ENCODE data around the gene BUB1B. TPM values are rescaled to one million over a fixed set of nuclear protein-coding genes. Genes with fewer than 3 reads are reported as not detected.
"Not testable (repeated sequence)": the region's sequence is repeated elsewhere in the genome, so short reads cannot be mapped to it uniquely, and the experiment has no call there.

Gene BUB1B, protein sequence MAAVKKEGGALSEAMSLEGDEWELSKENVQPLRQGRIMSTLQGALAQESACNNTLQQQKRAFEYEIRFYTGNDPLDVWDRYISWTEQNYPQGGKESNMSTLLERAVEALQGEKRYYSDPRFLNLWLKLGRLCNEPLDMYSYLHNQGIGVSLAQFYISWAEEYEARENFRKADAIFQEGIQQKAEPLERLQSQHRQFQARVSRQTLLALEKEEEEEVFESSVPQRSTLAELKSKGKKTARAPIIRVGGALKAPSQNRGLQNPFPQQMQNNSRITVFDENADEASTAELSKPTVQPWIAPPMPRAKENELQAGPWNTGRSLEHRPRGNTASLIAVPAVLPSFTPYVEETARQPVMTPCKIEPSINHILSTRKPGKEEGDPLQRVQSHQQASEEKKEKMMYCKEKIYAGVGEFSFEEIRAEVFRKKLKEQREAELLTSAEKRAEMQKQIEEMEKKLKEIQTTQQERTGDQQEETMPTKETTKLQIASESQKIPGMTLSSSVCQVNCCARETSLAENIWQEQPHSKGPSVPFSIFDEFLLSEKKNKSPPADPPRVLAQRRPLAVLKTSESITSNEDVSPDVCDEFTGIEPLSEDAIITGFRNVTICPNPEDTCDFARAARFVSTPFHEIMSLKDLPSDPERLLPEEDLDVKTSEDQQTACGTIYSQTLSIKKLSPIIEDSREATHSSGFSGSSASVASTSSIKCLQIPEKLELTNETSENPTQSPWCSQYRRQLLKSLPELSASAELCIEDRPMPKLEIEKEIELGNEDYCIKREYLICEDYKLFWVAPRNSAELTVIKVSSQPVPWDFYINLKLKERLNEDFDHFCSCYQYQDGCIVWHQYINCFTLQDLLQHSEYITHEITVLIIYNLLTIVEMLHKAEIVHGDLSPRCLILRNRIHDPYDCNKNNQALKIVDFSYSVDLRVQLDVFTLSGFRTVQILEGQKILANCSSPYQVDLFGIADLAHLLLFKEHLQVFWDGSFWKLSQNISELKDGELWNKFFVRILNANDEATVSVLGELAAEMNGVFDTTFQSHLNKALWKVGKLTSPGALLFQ
- 14.0 and 15.2 TPM in 2 replicates for total RNA-seq

- DNase-seq (ENCODE audit: extremely low read depth, low read depth, low spot score) = peak; percentile 78
These were observed at the start of gene BUB1B for GRCh38 chr15:40160689-40161688. BUB1B (plus strand) TSS chr15:40161069; CDS start chr15:40161221, 152 bp downstream.

DNA sequence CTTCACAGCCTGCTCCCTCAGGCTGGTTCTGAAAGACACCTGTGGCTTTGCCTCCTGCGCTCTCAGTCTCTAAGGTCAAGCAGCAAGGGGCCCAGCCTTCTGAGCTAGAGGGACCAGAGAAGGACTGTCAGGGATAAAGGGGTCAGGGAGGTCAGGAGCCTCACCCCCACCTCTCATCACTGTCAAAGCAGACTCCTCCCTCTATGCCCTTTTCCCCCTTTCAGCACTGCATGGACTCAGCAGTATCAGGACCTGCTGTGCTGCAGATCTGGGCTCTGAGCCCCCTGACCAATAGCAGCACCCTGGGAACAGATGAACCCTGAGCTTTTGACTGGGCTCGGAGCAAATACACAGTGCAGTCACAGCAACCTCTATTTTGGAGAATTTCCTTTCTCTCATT is 49.0 kb upstream of the BUB1B start:
- no peak for DNase-seq (ENCODE audit: extremely low read depth, low read depth, low spot score)

DNA sequence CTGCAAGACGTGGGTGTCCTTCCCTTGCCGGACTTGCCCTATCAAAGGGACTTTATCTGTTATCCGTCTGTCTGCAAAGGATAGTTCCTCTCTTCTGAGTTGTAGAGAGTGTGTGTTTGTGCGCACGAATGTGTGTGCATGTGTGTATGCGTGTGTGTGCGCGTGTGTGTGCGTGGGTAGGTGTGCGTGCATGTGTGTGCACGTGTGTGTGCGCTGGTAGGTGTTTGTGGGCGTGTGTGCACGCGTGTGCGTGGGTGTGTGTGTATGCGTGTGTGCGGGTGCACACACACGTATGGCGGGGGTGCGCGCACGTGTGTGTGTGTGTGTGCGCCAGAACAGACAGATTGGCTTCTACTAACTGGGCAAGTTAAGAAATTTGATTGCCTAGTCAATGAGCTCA is 48.1 kb upstream of the BUB1B start:
- DNase-seq (ENCODE audit: extremely low read depth, low read depth, low spot score) = no peak

- DNase-seq (ENCODE audit: extremely low read depth, low read depth, low spot score) = no peak
These were observed 46.7 kb upstream of the BUB1B start for GRCh38 chr15:40114218-40114617.

DNA sequence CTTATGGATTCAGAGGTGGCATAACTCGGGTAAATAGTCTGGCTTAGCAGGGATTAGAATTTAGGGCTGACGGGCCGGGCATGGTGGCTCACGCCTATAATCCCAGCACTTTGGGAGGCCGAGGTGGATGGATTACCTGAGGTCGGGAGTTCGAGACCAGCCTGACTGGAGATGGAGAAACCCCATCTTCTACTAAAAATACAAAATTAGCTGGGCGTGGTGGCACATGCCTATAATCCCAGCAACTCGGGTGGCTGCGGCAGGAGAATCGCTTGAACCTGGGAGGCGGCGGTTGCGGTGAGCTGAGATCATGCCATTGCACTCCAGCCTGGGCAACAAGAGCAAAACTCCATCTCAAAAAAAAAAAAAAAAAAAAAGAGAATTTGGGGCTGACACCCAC is 45.8 kb upstream of the BUB1B start:
- not testable (repeated sequence) for DNase-seq (ENCODE audit: extremely low read depth, low read depth, low spot score)

DNA sequence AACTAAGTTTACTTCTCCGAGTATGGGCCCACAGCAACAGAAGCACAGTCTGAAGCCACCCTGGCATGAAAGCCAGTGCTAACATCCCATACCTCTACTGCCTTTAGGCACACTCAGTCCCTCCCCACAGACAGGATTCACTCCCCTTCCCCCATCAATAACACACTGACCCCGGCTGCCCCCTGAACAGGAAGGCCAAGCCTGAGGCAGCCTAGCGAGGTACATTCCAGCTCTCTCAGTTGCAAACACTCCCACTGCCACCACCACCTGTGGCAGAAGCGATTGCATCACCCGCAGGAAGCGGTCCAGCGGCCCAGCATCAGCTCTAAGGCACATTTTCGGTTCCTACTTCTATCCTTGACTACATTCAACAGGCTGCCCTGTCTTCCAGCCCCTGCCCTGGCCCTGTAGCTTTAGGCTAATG is 45.2 kb upstream of the BUB1B start:
- no peak for DNase-seq (ENCODE audit: extremely low read depth, low read depth, low spot score)

DNA sequence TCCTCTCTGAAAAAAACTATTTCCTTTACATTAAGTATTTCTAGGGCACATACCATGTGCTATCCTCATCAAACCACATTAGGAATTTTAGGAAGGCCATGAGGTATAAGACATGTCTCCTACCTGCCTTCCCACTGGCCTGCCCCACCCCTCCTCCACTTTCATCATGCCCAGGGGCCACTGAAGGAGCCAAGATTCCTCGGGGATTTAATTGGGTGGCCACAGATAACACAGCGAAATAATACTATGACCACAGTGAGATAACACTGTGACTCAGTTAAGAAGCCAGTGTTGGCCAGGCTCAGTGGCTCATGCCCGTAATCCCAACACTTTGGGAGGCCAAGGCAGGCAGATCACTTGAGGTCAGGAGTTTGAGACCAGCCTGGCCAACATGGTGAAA is 42.4 kb upstream of the BUB1B start:
- DNase-seq (ENCODE audit: extremely low read depth, low read depth, low spot score) = no peak

DNA sequence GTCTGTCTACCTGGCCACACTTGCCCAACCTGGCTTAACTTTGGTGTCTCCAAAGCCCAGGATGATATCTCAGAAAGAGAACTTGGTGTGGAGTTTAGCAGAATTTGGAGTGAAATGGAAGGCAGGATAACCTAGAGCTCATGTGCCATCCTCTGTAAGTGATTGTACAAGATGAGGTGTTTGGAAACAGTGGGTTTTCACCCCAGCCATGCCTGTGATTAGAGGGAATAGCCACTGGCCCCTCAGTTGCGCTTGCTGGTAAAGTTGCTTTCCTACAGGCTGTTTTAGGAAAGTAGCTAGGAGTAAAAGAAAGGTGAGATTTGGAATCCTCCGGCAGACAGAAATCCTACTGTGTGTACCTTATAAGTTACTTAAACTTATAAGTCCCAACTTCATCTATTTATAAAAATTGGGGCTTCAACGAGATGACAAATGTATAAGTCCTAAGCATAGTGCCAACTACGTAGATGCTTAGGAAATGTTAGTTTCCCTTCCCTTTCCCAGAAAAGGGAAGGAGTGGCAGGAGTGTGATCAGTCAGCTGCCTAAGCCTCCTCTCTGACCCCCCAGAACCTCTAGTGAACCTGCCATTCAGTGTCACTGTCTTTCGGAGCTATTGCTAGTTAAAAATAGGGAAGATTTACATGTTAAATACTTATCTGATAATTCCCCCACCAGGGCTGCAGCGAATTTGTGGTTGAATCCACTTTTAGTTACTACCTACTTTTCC is 38.8 kb upstream of the BUB1B start:
- no peak for DNase-seq (ENCODE audit: extremely low read depth, low read depth, low spot score)

DNA sequence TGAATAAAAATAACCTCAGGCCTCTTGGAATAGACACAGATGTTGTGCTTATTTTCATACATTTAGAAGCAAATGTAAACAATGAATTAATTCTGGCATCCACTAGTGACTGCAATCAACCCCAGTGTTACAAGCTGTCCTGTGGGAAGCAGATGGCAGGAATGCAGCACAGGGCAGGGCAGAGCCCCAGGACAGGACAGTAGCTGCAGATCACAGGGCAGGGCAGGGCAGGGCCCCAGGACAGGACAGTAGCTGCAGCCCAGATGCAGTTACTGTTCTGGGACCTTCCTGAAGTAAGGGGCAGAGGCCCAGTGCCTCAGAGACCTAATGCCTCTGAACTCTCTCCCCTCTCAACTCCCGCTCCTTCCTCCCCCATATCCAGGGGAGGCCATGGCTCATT is 37.9 kb upstream of the BUB1B start:
- DNase-seq (ENCODE audit: extremely low read depth, low read depth, low spot score) = not testable (repeated sequence)

DNA sequence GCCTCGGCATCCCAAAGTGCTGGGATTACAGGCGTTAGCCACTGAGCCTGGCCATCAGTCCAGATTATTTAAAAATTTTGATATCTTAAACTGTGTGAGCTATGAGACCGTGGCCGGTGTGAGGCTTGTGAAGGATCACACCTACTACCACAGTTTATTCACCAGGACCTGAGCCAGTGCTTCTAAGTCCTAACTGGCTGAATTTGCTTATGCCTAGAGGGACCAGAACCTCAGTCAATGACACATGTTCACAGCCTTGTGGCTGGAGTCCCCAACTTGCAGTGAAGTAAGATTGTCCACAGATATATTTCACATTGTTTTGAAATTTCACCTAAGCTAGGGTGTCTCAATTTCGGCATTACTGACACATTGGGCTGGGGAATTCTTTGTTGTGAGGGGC is 37.0 kb upstream of the BUB1B start:
- not testable (repeated sequence) for DNase-seq (ENCODE audit: extremely low read depth, low read depth, low spot score)

DNA sequence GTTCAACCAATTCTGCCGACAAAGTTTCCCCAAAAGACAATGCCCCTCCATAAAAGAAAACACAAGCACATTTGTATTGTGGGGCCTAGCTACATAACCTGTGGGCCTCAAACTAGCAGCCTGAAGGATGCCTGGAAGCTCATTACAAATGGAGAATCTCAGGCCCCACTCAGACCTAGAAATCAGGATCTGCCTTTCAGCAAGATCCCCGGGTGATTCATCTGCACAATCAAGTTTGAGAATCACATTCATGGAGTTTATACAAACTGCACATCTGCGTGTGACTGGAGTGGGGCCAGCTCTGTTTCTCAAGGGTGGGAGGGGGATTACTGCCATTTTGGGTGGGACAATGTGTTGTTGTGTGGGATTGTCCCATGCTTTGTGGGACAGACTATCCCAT is 36.5 kb upstream of the BUB1B start:
- DNase-seq (ENCODE audit: extremely low read depth, low read depth, low spot score) = not testable (repeated sequence)

GRCh38 chr15:40124807-40125285 is 36.0 kb upstream of the BUB1B start:
- not testable (repeated sequence) for DNase-seq (ENCODE audit: extremely low read depth, low read depth, low spot score)

- DNase-seq (ENCODE audit: extremely low read depth, low read depth, low spot score) = no peak
These were observed 34.9 kb upstream of the BUB1B start for GRCh38 chr15:40125950-40126349.

GRCh38 chr15:40128766-40129660 is 31.9 kb upstream of the BUB1B start:
- no peak for DNase-seq (ENCODE audit: extremely low read depth, low read depth, low spot score)

DNA sequence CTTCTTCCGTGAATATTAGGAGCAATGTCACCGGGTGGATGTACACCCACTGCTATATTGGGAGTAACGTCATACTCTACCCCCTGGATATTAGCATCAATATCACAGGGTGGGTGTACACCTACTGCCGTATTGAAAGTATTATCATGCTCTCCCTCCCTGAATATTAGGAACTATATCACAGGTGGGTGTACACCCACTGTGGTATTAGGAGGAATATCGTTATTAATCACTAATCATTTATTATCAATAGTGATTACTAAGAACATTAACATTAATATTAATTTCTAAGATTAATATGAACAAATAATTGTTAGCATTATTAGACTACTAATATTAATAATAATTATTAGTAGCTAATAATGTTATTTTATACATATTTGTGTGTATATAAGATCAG is 30.8 kb upstream of the BUB1B start:
- DNase-seq (ENCODE audit: extremely low read depth, low read depth, low spot score) = no peak

GRCh38 chr15:40130799-40131502 is 29.9 kb upstream of the BUB1B start:
- DNase-seq (ENCODE audit: extremely low read depth, low read depth, low spot score) = no peak

DNA sequence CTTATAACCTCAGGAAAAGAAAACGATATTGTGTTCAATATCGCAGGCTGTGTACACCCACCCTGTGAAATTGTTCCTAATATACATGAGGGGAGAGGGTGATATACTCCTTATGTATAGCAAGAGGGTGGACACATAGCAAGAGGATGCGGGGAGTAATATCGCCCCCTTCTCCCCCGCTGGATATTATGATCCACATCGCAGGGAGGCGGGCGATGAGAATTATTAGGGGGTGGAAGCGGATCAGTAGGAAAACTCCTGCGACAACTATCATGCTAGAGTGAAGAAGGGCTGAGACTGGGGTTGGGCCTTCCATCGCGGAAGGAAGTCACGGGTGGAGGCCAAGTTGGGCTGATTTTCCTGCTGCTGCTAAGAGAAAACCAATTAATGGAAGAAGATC is 27.3 kb upstream of the BUB1B start:
- DNase-seq (ENCODE audit: extremely low read depth, low read depth, low spot score) = no peak

DNA sequence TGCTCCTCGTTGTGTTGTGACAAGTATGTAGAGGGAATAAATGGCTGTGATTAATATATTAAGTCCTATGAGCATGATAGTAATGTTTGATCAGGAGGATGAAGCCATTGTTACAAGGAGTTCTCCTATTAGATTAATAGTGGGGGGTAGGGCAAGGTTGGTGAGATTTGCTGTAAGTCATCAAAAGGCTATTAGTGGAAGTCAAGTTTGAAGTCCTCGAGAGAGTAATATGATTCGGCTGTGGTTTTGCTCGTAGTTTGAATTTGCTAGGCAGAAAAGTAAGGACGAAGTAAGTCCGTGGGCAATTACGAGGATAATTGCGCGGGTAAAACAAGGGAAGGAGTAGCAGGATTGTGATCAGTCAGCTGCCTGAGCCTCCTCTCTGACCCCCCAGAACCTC is 26.0 kb upstream of the BUB1B start:
- DNase-seq (ENCODE audit: extremely low read depth, low read depth, low spot score) = no peak

Measured in glomerular endothelial cell (primary cell).